ENCODE results near the gene NRN1.

Gene NRN1, protein sequence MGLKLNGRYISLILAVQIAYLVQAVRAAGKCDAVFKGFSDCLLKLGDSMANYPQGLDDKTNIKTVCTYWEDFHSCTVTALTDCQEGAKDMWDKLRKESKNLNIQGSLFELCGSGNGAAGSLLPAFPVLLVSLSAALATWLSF

DNA sequence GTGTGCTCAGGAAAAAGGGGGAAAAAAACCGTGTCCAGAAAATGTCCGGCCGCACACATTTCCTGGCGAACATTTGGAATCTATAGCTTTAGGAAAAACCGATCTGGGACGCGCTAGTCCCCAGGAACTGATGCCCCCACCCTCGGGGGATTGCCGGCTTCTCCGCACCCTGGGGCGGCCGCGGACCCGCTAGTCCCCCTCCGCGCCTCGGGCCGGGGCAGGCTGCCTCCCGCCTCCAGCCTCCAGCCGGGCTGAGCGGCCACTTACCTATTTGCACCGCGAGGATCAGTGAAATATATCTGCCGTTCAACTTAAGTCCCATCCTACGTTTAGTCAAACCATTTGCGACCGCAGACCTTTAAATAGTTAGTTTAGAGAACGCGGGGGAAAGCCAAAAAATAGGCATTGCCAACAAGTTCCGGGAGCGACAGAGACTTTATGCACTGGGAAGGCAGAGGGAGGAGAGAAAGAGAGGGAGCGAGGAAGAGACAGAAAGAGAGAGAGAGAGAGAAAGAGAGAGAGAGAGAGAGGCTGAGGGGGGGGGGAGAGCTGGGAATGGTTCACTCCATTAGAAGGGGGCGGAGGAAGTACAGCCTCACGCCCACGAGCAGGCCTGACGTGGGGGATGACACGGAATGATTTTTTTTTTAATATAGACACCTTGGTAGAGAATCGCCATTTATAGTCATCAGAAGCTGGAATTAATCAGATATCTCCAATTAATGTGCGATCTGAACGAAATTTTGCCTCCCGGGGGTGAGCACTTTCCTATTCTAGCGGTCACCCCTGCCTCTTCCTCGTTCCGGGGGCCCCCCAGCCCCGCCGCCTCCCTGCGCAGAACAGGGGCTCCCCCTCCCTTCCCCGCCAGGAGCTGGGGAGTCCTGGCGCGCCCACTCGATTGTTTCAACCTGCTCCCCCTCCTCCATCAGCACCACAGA is at the start of gene NRN1:
NRN1 (minus strand) TSS at position 498 of the 938 bp plus-strand sequence; CDS start at position 322, 176 bp downstream.
- FAIRE-seq (no peak), DNase-seq (ENCODE audit: insufficient read length, low spot score) (no peak)
- TF ChIP-seq, protein P1, sequence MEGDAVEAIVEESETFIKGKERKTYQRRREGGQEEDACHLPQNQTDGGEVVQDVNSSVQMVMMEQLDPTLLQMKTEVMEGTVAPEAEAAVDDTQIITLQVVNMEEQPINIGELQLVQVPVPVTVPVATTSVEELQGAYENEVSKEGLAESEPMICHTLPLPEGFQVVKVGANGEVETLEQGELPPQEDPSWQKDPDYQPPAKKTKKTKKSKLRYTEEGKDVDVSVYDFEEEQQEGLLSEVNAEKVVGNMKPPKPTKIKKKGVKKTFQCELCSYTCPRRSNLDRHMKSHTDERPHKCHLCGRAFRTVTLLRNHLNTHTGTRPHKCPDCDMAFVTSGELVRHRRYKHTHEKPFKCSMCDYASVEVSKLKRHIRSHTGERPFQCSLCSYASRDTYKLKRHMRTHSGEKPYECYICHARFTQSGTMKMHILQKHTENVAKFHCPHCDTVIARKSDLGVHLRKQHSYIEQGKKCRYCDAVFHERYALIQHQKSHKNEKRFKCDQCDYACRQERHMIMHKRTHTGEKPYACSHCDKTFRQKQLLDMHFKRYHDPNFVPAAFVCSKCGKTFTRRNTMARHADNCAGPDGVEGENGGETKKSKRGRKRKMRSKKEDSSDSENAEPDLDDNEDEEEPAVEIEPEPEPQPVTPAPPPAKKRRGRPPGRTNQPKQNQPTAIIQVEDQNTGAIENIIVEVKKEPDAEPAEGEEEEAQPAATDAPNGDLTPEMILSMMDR (IDR thresholded peaks at IDR 0.05; ENCODE audit: insufficient read depth, missing control alignments): no peak

DNA sequence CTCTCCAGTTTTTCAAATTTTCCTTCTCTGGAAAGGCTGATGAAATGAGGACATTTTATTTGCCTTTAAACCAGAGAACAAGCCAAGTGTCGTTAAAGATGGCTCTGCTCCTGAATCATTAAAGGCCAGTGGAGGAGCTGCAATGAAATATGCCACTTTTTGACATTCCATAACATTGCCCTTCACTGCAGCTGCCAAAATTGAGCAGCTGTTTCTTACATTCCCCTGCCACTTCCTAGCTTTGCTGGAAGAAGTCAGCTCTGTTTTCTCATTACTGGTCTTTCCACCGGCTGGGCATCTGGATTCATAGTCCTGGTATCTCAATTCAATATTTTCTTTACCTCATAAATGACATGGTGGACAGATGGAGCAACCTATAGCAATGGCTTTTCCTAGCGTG is 45.5 kb upstream of the NRN1 start:
- no peak for FAIRE-seq
- DNase-seq (ENCODE audit: insufficient read length, low spot score): no peak
- TF ChIP-seq, protein P1 (IDR thresholded peaks at IDR 0.05; ENCODE audit: insufficient read depth, missing control alignments): no peak

- TF ChIP-seq, protein P1 (IDR thresholded peaks at IDR 0.05; ENCODE audit: insufficient read depth, missing control alignments): no peak
- no peak for FAIRE-seq
- no peak for DNase-seq (ENCODE audit: insufficient read length, low spot score)
These were observed 40.0 kb upstream of the NRN1 start for GRCh38 chr6:6046716-6047115.

GRCh38 chr6:6039946-6040509 is 33.3 kb upstream of the NRN1 start:
- TF ChIP-seq, protein P1 (IDR thresholded peaks at IDR 0.05; ENCODE audit: insufficient read depth, missing control alignments): no peak
- FAIRE-seq: no peak

GRCh38 chr6:6037179-6037578 is 30.5 kb upstream of the NRN1 start:
- no peak for DNase-seq (ENCODE audit: insufficient read length, low spot score)
- no peak for FAIRE-seq
- TF ChIP-seq, protein P1 (IDR thresholded peaks at IDR 0.05; ENCODE audit: insufficient read depth, missing control alignments): no peak

More at GRCh38 chr6:6039946-6040509, 33.3 kb upstream of the NRN1 start:
- DNase-seq (ENCODE audit: insufficient read length, low spot score): no peak

DNA sequence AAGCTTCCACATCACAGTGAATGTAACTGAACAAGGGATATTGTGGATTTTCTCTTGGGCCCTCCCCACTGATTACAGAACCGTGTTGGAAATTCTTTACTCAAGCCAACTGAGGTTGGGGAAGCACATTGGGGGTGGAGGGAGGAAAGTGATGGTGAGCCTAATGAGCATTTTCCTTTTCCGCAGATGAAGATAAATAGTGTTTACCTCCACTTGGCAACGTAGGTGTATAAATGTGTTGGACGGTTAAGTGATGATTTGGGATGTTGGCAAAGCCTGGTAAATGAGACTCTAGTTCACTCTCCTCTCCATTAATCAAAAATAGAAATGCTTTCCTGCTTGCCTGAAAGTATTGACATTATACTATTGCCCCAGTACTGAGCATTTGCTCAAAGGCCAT is 27.1 kb upstream of the NRN1 start:
- TF ChIP-seq, protein P1 (IDR thresholded peaks at IDR 0.05; ENCODE audit: insufficient read depth, missing control alignments): no peak
- no peak for FAIRE-seq

More for the DNA sequence above, 27.1 kb upstream of the NRN1 start:
- DNase-seq (ENCODE audit: insufficient read length, low spot score): no peak
